GM12891 (cell line): Measurements from ENCODE around the gene BABAM2.

Experiments used
- DNase-seq: peaks from one replicate; pipeline ENCODE4 v3.0.0; 2011; ENCODE audit warnings: low spot score; ENCODE audit not compliant: insufficient read length
- FAIRE-seq: peaks from 2 replicates; lab custom pipeline; 2011; peaks lifted over from hg19 to GRCh38; lab: Jason Lieb, UNC
- PAX5 ChIP-seq: IDR thresholded peaks from 2 replicates; pipeline ENCODE4 v1.6.1; 2011; ENCODE audit warnings: low read length, moderate library complexity, mild to moderate bottlenecking; ENCODE audit not compliant: insufficient read depth, severe bottlenecking
- POLR2A ChIP-seq: IDR thresholded peaks from 2 replicates; pipeline ENCODE4 v1.6.1; 2011; ENCODE audit warnings: low read depth, low read length, control low read depth
- POLR2AphosphoS5 ChIP-seq: IDR thresholded peaks from 2 replicates; pipeline ENCODE4 v1.6.1; 2011; ENCODE audit warnings: low read depth, low read length, control low read depth
- POU2F2 ChIP-seq: IDR thresholded peaks from 2 replicates; pipeline ENCODE4 v1.6.1; 2011; ENCODE audit warnings: low read depth, mild to moderate bottlenecking, control low read depth, low read length, moderate library complexity
- SPI1 ChIP-seq: IDR thresholded peaks from 2 replicates; pipeline ENCODE4 v1.6.1; 2011; ENCODE audit warnings: low read depth, low read length, control low read depth
- TAF1 ChIP-seq: IDR thresholded peaks from 2 replicates; pipeline ENCODE4 v1.6.1; 2011; ENCODE audit warnings: low read depth, low read length, control low read depth

The BABAM2 gene

GRCh38 chr2:27955384-27956161, 65.0 kb downstream of the BABAM2 start:
- FAIRE-seq (no peak), DNase-seq (no peak)
- TF ChIP-seq POLR2A = no peak
- TF ChIP-seq PAX5 = no peak
- no peak for TF ChIP-seq SPI1
- TF ChIP-seq TAF1 = no peak
- TF ChIP-seq POLR2AphosphoS5 = no peak
- TF ChIP-seq POU2F2 = no peak

- FAIRE-seq (no peak), DNase-seq (no peak)
- TF ChIP-seq POLR2A (no peak), TAF1 (no peak), POU2F2 (no peak)
Observed at GRCh38 chr2:27956888-27957287, 66.4 kb downstream of the BABAM2 start.

- no peak for TF ChIP-seq POLR2A
- DNase-seq = no peak
- FAIRE-seq = no peak
Observed at GRCh38 chr2:27958711-27959378, 68.3 kb downstream of the BABAM2 start.

GRCh38 chr2:27959496-27959895, 69.0 kb downstream of the BABAM2 start:
- DNase-seq (no peak), FAIRE-seq (no peak)
- TF ChIP-seq TAF1 = no peak
- TF ChIP-seq SPI1 = no peak
- TF ChIP-seq PAX5 = no peak

- DNase-seq (no peak), FAIRE-seq (no peak)
- TF ChIP-seq SPI1 (no peak), POLR2A (no peak), TAF1 (no peak), PAX5 (no peak), POLR2AphosphoS5 (no peak), POU2F2 (no peak)
Observed at GRCh38 chr2:27960237-27960912, 69.8 kb downstream of the BABAM2 start.

GRCh38 chr2:27962006-27962405, 71.5 kb downstream of the BABAM2 start:
- DNase-seq (no peak), FAIRE-seq (no peak)
- no peak for TF ChIP-seq PAX5
- no peak for TF ChIP-seq POLR2AphosphoS5
- no peak for TF ChIP-seq SPI1
- no peak for TF ChIP-seq TAF1
- no peak for TF ChIP-seq POU2F2
- no peak for TF ChIP-seq POLR2A

- DNase-seq = no peak
- FAIRE-seq = no peak
Observed at GRCh38 chr2:27963472-27963871, 72.9 kb downstream of the BABAM2 start.

GRCh38 chr2:27964067-27964466, 73.5 kb downstream of the BABAM2 start:
- FAIRE-seq (no peak), DNase-seq (no peak)
- TF ChIP-seq POU2F2 = no peak
- no peak for TF ChIP-seq POLR2A
- TF ChIP-seq POLR2AphosphoS5 = no peak
- no peak for TF ChIP-seq PAX5
- TF ChIP-seq SPI1 = no peak
- TF ChIP-seq TAF1 = no peak

More at GRCh38 chr2:27963472-27963871, 72.9 kb downstream of the BABAM2 start:
- no peak for TF ChIP-seq TAF1
- no peak for TF ChIP-seq POLR2AphosphoS5
- no peak for TF ChIP-seq POU2F2
- no peak for TF ChIP-seq PAX5
- no peak for TF ChIP-seq SPI1
- TF ChIP-seq POLR2A = no peak

- DNase-seq (no peak), FAIRE-seq (no peak)
- TF ChIP-seq SPI1 = no peak
- TF ChIP-seq POLR2A = no peak
- no peak for TF ChIP-seq POU2F2
- TF ChIP-seq PAX5 = no peak
- TF ChIP-seq TAF1 = no peak
- TF ChIP-seq POLR2AphosphoS5 = no peak
Observed at GRCh38 chr2:27965841-27966240, 75.3 kb downstream of the BABAM2 start.

GRCh38 chr2:27966466-27966865, 75.9 kb downstream of the BABAM2 start:
- FAIRE-seq (no peak), DNase-seq (no peak)
- TF ChIP-seq TAF1 (no peak), POLR2AphosphoS5 (no peak), PAX5 (no peak), POLR2A (no peak), POU2F2 (no peak), SPI1 (no peak)
